HT-29 (cell line): ENCODE results near the gene TNFRSF14. TPM values are rescaled to one million over a fixed set of nuclear protein-coding genes. Genes with fewer than 3 reads are reported as not detected.

ENCODE experiments used
- DNase-seq: peaks from one replicate; pipeline ENCODE4 v3.0.0-alpha.2; 2015; ENCODE audit warnings: low spot score
- total RNA-seq: library from RNA; depleted of rRNA; stranded (reverse); fragments of >200 nt; shearing (Covaris generic); gene quantifications from 2 replicates; pipeline ENCODE4 v1.2.3, GENCODE V29; 2014; rRNA removed

The TNFRSF14 gene
- 77.4 and 85.6 TPM in 2 replicates for total RNA-seq

GRCh38 chr1:2556277-2556677 is at the start of gene TNFRSF14:
TSS of gene TNFRSF14 (plus strand) at chr1:2556371. CDS start at chr1:2556665, 294 bp downstream.
- peak; percentile 48 for DNase-seq

GRCh38 chr1:2506901-2507565 is 49.1 kb upstream of the TNFRSF14 start:
- DNase-seq: no peak

- DNase-seq: no peak
Observed at GRCh38 chr1:2507744-2508155, 48.4 kb upstream of the TNFRSF14 start.

- no peak for DNase-seq
Observed at GRCh38 chr1:2508180-2508579, 48.0 kb upstream of the TNFRSF14 start.

GRCh38 chr1:2508751-2509150 is 47.4 kb upstream of the TNFRSF14 start:
- no peak for DNase-seq

GRCh38 chr1:2509589-2509988 is 46.6 kb upstream of the TNFRSF14 start:
- DNase-seq: no peak

- DNase-seq: no peak
Observed at GRCh38 chr1:2510366-2511155, 45.6 kb upstream of the TNFRSF14 start.

- no peak for DNase-seq
Observed at GRCh38 chr1:2512862-2513421, 43.2 kb upstream of the TNFRSF14 start.

GRCh38 chr1:2513939-2514652 is 42.1 kb upstream of the TNFRSF14 start:
- no peak for DNase-seq

GRCh38 chr1:2514863-2515762 is 41.1 kb upstream of the TNFRSF14 start:
- no peak for DNase-seq

GRCh38 chr1:2515763-2516080 is 40.4 kb upstream of the TNFRSF14 start:
- no peak for DNase-seq

GRCh38 chr1:2516124-2516523 is 40.0 kb upstream of the TNFRSF14 start:
- DNase-seq: no peak

GRCh38 chr1:2516946-2517345 is 39.2 kb upstream of the TNFRSF14 start:
- no peak for DNase-seq

- DNase-seq: no peak
Observed at GRCh38 chr1:2517966-2518365, 38.2 kb upstream of the TNFRSF14 start.

- DNase-seq: no peak
Observed at GRCh38 chr1:2518528-2518927, 37.6 kb upstream of the TNFRSF14 start.

- DNase-seq: no peak
Observed at GRCh38 chr1:2519029-2519685, 37.0 kb upstream of the TNFRSF14 start.

GRCh38 chr1:2519729-2520128 is 36.4 kb upstream of the TNFRSF14 start:
- no peak for DNase-seq

- DNase-seq: no peak
Observed at GRCh38 chr1:2520206-2520605, 36.0 kb upstream of the TNFRSF14 start.

- no peak for DNase-seq
Observed at GRCh38 chr1:2520806-2521205, 35.4 kb upstream of the TNFRSF14 start.

GRCh38 chr1:2522230-2522629 is 33.9 kb upstream of the TNFRSF14 start:
- DNase-seq: no peak
